PFSK-1 (cell line): ENCODE data around the gene ZFYVE21.

Source experiments
- FOXP2 ChIP-seq: optimal IDR thresholded peaks from 2 replicates; pipeline ENCODE3; 2011; ENCODE audit warnings: borderline replicate concordance, control low read depth, inconsistent platforms; ENCODE audit not compliant: insufficient read depth; ENCODE audit errors: extremely low read length, extremely low read depth
- POLR2AphosphoS5 ChIP-seq: IDR thresholded peaks from 2 replicates; pipeline ENCODE4 v1.6.1; 2012; ENCODE audit warnings: low read depth, mild to moderate bottlenecking, control low read depth, low read length, moderate library complexity
- SIN3A ChIP-seq: IDR thresholded peaks from 2 replicates; pipeline ENCODE4 v1.6.1; 2012; ENCODE audit warnings: mild to moderate bottlenecking, low read length, moderate library complexity, borderline replicate concordance; ENCODE audit not compliant: insufficient read depth
- TAF1 ChIP-seq: IDR thresholded peaks from 2 replicates; pipeline ENCODE4 v1.6.1; 2012; ENCODE audit warnings: low read length, control low read depth, borderline replicate concordance; ENCODE audit not compliant: insufficient read depth
- TF ChIP-seq, protein P1 (sequence below), 2 experiments: IDR thresholded peaks; 2 replicates each; pipeline versions ENCODE4 v1.6.1 to v1.8.0; 2011 to 2012; ENCODE audit warnings: low read depth in 2 of 2, low read length in 2 of 2, control low read depth in 1 of 2, inconsistent platforms in 1 of 2, mild to moderate bottlenecking in 1 of 2, moderate library complexity in 1 of 2; ENCODE audit not compliant: insufficient read depth in 1 of 2

ZFYVE21 gene

DNA sequence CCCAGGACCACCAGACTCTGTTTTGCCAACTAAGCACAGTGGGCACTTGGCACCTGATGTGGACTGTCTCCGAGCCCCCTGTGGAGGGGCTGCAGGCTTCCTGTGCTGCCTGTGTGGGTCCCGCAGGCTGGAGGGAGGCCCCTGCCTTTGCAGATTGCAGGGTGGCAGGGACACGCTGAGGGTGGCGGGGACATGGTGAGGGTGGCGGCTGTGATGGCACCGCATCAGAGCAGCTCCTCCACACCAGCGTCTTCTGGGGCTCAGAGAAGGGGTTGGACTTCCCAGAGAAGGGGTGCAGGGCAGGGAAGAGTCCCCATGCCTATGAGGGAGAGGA lies 8.1 kb downstream of the ZFYVE21 start:
- TF ChIP-seq, protein P1, sequence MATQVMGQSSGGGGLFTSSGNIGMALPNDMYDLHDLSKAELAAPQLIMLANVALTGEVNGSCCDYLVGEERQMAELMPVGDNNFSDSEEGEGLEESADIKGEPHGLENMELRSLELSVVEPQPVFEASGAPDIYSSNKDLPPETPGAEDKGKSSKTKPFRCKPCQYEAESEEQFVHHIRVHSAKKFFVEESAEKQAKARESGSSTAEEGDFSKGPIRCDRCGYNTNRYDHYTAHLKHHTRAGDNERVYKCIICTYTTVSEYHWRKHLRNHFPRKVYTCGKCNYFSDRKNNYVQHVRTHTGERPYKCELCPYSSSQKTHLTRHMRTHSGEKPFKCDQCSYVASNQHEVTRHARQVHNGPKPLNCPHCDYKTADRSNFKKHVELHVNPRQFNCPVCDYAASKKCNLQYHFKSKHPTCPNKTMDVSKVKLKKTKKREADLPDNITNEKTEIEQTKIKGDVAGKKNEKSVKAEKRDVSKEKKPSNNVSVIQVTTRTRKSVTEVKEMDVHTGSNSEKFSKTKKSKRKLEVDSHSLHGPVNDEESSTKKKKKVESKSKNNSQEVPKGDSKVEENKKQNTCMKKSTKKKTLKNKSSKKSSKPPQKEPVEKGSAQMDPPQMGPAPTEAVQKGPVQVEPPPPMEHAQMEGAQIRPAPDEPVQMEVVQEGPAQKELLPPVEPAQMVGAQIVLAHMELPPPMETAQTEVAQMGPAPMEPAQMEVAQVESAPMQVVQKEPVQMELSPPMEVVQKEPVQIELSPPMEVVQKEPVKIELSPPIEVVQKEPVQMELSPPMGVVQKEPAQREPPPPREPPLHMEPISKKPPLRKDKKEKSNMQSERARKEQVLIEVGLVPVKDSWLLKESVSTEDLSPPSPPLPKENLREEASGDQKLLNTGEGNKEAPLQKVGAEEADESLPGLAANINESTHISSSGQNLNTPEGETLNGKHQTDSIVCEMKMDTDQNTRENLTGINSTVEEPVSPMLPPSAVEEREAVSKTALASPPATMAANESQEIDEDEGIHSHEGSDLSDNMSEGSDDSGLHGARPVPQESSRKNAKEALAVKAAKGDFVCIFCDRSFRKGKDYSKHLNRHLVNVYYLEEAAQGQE (IDR thresholded peaks at IDR 0.05; ENCODE audit: insufficient read depth in 1 of 2, low read depth in 2 of 2, low read length in 2 of 2), result no peak
- TF ChIP-seq FOXP2, result no peak
- TF ChIP-seq TAF1, result no peak
- no peak for TF ChIP-seq POLR2AphosphoS5
- TF ChIP-seq SIN3A, result no peak

DNA sequence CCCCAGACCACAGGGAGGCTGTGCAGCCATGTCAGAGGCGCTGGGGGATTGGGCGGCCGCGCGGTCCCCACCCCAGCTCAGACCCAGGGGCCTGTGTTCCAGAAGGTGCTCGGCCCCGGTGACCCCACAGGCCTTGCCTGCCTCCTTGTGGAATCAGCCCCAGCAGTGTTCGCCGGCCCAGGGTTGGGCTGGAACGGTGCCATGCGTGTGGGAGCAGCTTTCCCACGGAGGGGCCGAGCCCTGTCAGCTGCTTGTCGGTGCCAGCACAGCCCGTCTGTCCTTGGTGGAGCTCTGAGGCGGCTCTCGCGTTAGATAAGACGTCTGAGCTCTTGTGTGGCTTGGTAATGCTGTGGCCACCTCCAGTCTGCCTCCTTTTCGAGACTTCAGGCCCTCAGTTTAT lies 8.5 kb downstream of the ZFYVE21 start:
- TF ChIP-seq, protein P1 (IDR thresholded peaks at IDR 0.05; ENCODE audit: insufficient read depth in 1 of 2, low read depth in 2 of 2, low read length in 2 of 2), result no peak
- no peak for TF ChIP-seq POLR2AphosphoS5
- no peak for TF ChIP-seq FOXP2
- TF ChIP-seq SIN3A, result no peak
- no peak for TF ChIP-seq TAF1

DNA sequence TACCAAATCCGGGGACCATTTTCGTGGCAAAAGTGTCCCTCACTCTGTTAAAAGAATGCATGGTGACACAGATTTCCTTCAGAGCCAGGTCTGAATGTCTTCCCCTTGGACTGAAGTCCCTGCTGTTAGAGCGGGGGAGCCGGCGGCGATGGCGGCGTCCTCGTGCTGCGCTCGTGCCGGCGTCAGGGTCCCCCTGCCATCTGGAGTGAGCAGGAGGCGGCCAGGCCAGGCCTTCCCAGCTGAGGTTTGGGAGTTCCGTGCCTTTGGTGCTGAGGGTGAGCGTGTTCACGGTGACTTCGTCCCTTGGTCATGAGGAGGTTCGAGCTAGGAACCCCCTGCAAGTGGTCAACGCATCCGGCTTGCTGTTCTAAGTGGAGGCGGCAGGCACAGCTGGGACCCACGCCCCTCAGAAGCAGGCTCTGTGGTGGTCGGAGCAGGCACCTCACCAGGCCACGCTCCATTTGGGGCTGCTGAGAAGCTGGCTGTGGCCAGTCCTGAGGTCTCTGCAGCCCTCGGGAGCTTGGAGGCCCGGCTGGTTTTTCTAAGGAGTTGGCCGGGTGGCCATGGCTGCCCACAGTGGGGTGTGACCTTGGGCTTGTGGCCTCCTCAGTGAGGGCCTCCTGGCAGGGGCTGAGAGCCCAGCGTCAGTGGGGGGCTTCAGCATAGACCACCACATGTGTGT lies 9.5 kb downstream of the ZFYVE21 start:
- TF ChIP-seq TAF1, result no peak
- TF ChIP-seq, protein P1 (IDR thresholded peaks at IDR 0.05; ENCODE audit: insufficient read depth in 1 of 2, low read depth in 2 of 2, low read length in 2 of 2), result no peak
- TF ChIP-seq SIN3A, result no peak
- no peak for TF ChIP-seq POLR2AphosphoS5
- TF ChIP-seq FOXP2, result no peak

DNA sequence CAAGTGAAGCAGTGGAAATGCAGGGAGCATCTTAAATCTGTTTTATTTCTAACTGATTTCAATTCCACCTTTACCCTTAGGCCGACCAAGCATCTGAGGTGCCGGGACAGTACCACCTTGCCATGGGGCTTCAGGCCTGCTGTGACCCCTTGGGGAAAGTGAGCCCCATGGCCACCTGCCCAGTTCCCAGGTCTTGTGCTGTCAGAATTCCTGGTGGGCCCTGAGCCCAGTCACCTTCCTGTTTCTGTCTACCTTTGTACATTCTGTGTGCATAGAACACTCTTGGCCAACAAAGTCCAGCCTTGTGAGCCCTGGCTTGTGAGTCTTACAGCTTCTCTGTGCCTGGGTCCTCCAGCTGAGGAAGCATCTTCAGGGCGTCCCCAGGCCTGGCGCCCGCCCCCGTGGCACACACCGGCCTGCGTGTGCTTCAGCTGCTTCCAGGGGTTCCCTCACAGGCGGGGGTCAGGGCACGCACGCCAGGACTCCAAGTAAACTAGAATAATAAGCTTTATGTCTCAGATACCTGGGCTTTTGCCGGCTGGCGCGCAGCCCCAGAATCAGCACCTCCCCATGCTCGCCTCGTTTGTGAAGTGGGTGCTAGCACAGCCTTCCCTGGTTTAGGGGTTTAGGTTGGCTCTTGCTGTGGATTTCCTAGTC lies 10.3 kb downstream of the ZFYVE21 start:
- no peak for TF ChIP-seq FOXP2
- no peak for TF ChIP-seq TAF1
- TF ChIP-seq, protein P1 (IDR thresholded peaks at IDR 0.05; ENCODE audit: insufficient read depth in 1 of 2, low read depth in 2 of 2, low read length in 2 of 2), result no peak
- TF ChIP-seq SIN3A, result no peak
- TF ChIP-seq POLR2AphosphoS5, result no peak
